ENCODE results near the gene SLC6A16.
"Not testable (repeated sequence)": the region's sequence is repeated elsewhere in the genome, so short reads cannot be mapped to it uniquely, and the experiment has no call there.

The SLC6A16 gene

GRCh38 chr19:49316284-49316683 lies 8.7 kb downstream of the SLC6A16 start:
- peaks cover under 1% of the 10 kb centered on the region for H3K36me3 ChIP-seq (ENCODE audit: insufficient read depth, low read length)
- H3K27ac ChIP-seq (ENCODE audit: low read depth, low read length): no peak overlapping the region
- H3K4me3 ChIP-seq (ENCODE audit: low read depth in 1 of 2, low read length in 2 of 2): no peak overlapping the region
- H3K4me1 ChIP-seq (ENCODE audit: insufficient read depth, low read length): no peaks in the 10 kb centered on the region
- no peak overlapping the region for H3K9ac ChIP-seq (ENCODE audit: low read length)
- H3K27me3 ChIP-seq (ENCODE audit: control insufficient read depth in 1 of 2, insufficient read depth in 2 of 2, low read length in 2 of 2): no peaks in the 10 kb centered on the region
- no peaks in the 10 kb centered on the region for H3K9me3 ChIP-seq (ENCODE audit: low read length)

GRCh38 chr19:49315111-49315510 lies 9.9 kb downstream of the SLC6A16 start:
- H3K27me3 ChIP-seq (ENCODE audit: control insufficient read depth in 1 of 2, insufficient read depth in 2 of 2, low read length in 2 of 2): no peaks in the 10 kb centered on the region
- no peaks in the 10 kb centered on the region for H3K9me3 ChIP-seq (ENCODE audit: low read length)
- no peaks in the 10 kb centered on the region for H3K4me1 ChIP-seq (ENCODE audit: insufficient read depth, low read length)
- no peak overlapping the region for H3K4me3 ChIP-seq (ENCODE audit: low read depth in 1 of 2, low read length in 2 of 2)
- no peak overlapping the region for H3K9ac ChIP-seq (ENCODE audit: low read length)
- H3K36me3 ChIP-seq (ENCODE audit: insufficient read depth, low read length): peaks cover 9% of the 10 kb centered on the region
- H3K27ac ChIP-seq (ENCODE audit: low read depth, low read length): no peak overlapping the region

GRCh38 chr19:49309087-49309486 lies 15.9 kb downstream of the SLC6A16 start:
- Histone ChIP-seq H3K27me3 (ENCODE audit: control insufficient read depth in 1 of 2, insufficient read depth in 2 of 2, low read length in 2 of 2) (no peaks in the 10 kb centered on the region), H3K9ac (ENCODE audit: low read length) (no peak overlapping the region), H3K27ac (ENCODE audit: low read depth, low read length) (no peak overlapping the region), H3K36me3 (ENCODE audit: insufficient read depth, low read length) (peaks cover 9% of the 10 kb centered on the region), H3K4me1 (ENCODE audit: insufficient read depth, low read length) (no peaks in the 10 kb centered on the region), H3K4me3 (ENCODE audit: low read depth in 1 of 2, low read length in 2 of 2) (no peak overlapping the region), H3K9me3 (ENCODE audit: low read length) (no peaks in the 10 kb centered on the region)

GRCh38 chr19:49306734-49307133 lies 18.3 kb downstream of the SLC6A16 start:
- not testable (repeated sequence) for H3K36me3 ChIP-seq (ENCODE audit: insufficient read depth, low read length); H3K9ac ChIP-seq (ENCODE audit: low read length); H3K27ac ChIP-seq (ENCODE audit: low read depth, low read length)

GRCh38 chr19:49301866-49302252 lies 23.1 kb downstream of the SLC6A16 start:
- H3K4me3 ChIP-seq (ENCODE audit: low read depth in 1 of 2, low read length in 2 of 2): no peak overlapping the region
- no peaks in the 10 kb centered on the region for H3K27me3 ChIP-seq (ENCODE audit: control insufficient read depth in 1 of 2, insufficient read depth in 2 of 2, low read length in 2 of 2)
- H3K9me3 ChIP-seq (ENCODE audit: low read length): no peaks in the 10 kb centered on the region
- no peaks in the 10 kb centered on the region for H3K36me3 ChIP-seq (ENCODE audit: insufficient read depth, low read length)
- no peak overlapping the region for H3K27ac ChIP-seq (ENCODE audit: low read depth, low read length)
- H3K9ac ChIP-seq (ENCODE audit: low read length): no peak overlapping the region
- H3K4me1 ChIP-seq (ENCODE audit: insufficient read depth, low read length): no peaks in the 10 kb centered on the region

More at GRCh38 chr19:49306734-49307133, 18.3 kb downstream of the SLC6A16 start:
- not testable (repeated sequence) for H3K27me3 ChIP-seq (ENCODE audit: control insufficient read depth in 1 of 2, insufficient read depth in 2 of 2, low read length in 2 of 2); H3K4me3 ChIP-seq (ENCODE audit: low read depth in 1 of 2, low read length in 2 of 2); H3K9me3 ChIP-seq (ENCODE audit: low read length); H3K4me1 ChIP-seq (ENCODE audit: insufficient read depth, low read length)

- no peaks in the 10 kb centered on the region for H3K4me1 ChIP-seq (ENCODE audit: insufficient read depth, low read length)
- H3K27ac ChIP-seq (ENCODE audit: low read depth, low read length): no peak overlapping the region
- no peak overlapping the region for H3K9ac ChIP-seq (ENCODE audit: low read length)
- H3K27me3 ChIP-seq (ENCODE audit: control insufficient read depth in 1 of 2, insufficient read depth in 2 of 2, low read length in 2 of 2): no peaks in the 10 kb centered on the region
- H3K4me3 ChIP-seq (ENCODE audit: low read depth in 1 of 2, low read length in 2 of 2): no peak overlapping the region
- no peaks in the 10 kb centered on the region for H3K36me3 ChIP-seq (ENCODE audit: insufficient read depth, low read length)
- no peaks in the 10 kb centered on the region for H3K9me3 ChIP-seq (ENCODE audit: low read length)
Observed at GRCh38 chr19:49301165-49301865, 23.7 kb downstream of the SLC6A16 start.

- not testable (repeated sequence) for H3K9me3 ChIP-seq (ENCODE audit: low read length); H3K27ac ChIP-seq (ENCODE audit: low read depth, low read length); H3K4me1 ChIP-seq (ENCODE audit: insufficient read depth, low read length); H3K36me3 ChIP-seq (ENCODE audit: insufficient read depth, low read length); H3K9ac ChIP-seq (ENCODE audit: low read length); H3K27me3 ChIP-seq (ENCODE audit: control insufficient read depth in 1 of 2, insufficient read depth in 2 of 2, low read length in 2 of 2); H3K4me3 ChIP-seq (ENCODE audit: low read depth in 1 of 2, low read length in 2 of 2)
Observed at GRCh38 chr19:49298653-49299052, 26.3 kb downstream of the SLC6A16 start.

- Histone ChIP-seq H3K27me3 (ENCODE audit: control insufficient read depth in 1 of 2, insufficient read depth in 2 of 2, low read length in 2 of 2) (no peaks in the 10 kb centered on the region), H3K9me3 (ENCODE audit: low read length) (no peaks in the 10 kb centered on the region), H3K36me3 (ENCODE audit: insufficient read depth, low read length) (peaks cover 3% of the 10 kb centered on the region), H3K4me3 (ENCODE audit: low read depth in 1 of 2, low read length in 2 of 2) (no peak overlapping the region), H3K4me1 (ENCODE audit: insufficient read depth, low read length) (no peaks in the 10 kb centered on the region), H3K27ac (ENCODE audit: low read depth, low read length) (no peak overlapping the region), H3K9ac (ENCODE audit: low read length) (no peak overlapping the region)
Observed at GRCh38 chr19:49297403-49297802, 27.6 kb downstream of the SLC6A16 start.

- Histone ChIP-seq H3K4me1 (ENCODE audit: insufficient read depth, low read length) (no peaks in the 10 kb centered on the region), H3K9me3 (ENCODE audit: low read length) (no peaks in the 10 kb centered on the region), H3K27ac (ENCODE audit: low read depth, low read length) (no peak overlapping the region), H3K36me3 (ENCODE audit: insufficient read depth, low read length) (peaks cover 3% of the 10 kb centered on the region), H3K4me3 (ENCODE audit: low read depth in 1 of 2, low read length in 2 of 2) (no peak overlapping the region), H3K9ac (ENCODE audit: low read length) (no peak overlapping the region), H3K27me3 (ENCODE audit: control insufficient read depth in 1 of 2, insufficient read depth in 2 of 2, low read length in 2 of 2) (no peaks in the 10 kb centered on the region)
Observed at GRCh38 chr19:49295208-49295880, 29.6 kb downstream of the SLC6A16 start.

GRCh38 chr19:49294401-49294800 lies 30.6 kb downstream of the SLC6A16 start:
- H3K9me3 ChIP-seq (ENCODE audit: low read length): no peaks in the 10 kb centered on the region
- H3K27ac ChIP-seq (ENCODE audit: low read depth, low read length): no peak overlapping the region
- H3K27me3 ChIP-seq (ENCODE audit: control insufficient read depth in 1 of 2, insufficient read depth in 2 of 2, low read length in 2 of 2): no peaks in the 10 kb centered on the region
- H3K4me3 ChIP-seq (ENCODE audit: low read depth in 1 of 2, low read length in 2 of 2): no peak overlapping the region
- no peaks in the 10 kb centered on the region for H3K4me1 ChIP-seq (ENCODE audit: insufficient read depth, low read length)
- peaks cover 3% of the 10 kb centered on the region for H3K36me3 ChIP-seq (ENCODE audit: insufficient read depth, low read length)
- no peak overlapping the region for H3K9ac ChIP-seq (ENCODE audit: low read length)

- H3K27ac ChIP-seq (ENCODE audit: low read depth, low read length): no peak overlapping the region
- H3K9me3 ChIP-seq (ENCODE audit: low read length): no peaks in the 10 kb centered on the region
- H3K36me3 ChIP-seq (ENCODE audit: insufficient read depth, low read length): peaks cover 3% of the 10 kb centered on the region
- no peak overlapping the region for H3K4me3 ChIP-seq (ENCODE audit: low read depth in 1 of 2, low read length in 2 of 2)
- H3K9ac ChIP-seq (ENCODE audit: low read length): no peak overlapping the region
- H3K4me1 ChIP-seq (ENCODE audit: insufficient read depth, low read length): no peaks in the 10 kb centered on the region
- H3K27me3 ChIP-seq (ENCODE audit: control insufficient read depth in 1 of 2, insufficient read depth in 2 of 2, low read length in 2 of 2): no peaks in the 10 kb centered on the region
Observed at GRCh38 chr19:49290517-49290916, 34.5 kb downstream of the SLC6A16 start.

GRCh38 chr19:49289286-49289685 lies 35.7 kb downstream of the SLC6A16 start:
- not testable (repeated sequence) for H3K36me3 ChIP-seq (ENCODE audit: insufficient read depth, low read length); H3K9me3 ChIP-seq (ENCODE audit: low read length); H3K27me3 ChIP-seq (ENCODE audit: control insufficient read depth in 1 of 2, insufficient read depth in 2 of 2, low read length in 2 of 2); H3K4me3 ChIP-seq (ENCODE audit: low read depth in 1 of 2, low read length in 2 of 2); H3K27ac ChIP-seq (ENCODE audit: low read depth, low read length); H3K9ac ChIP-seq (ENCODE audit: low read length); H3K4me1 ChIP-seq (ENCODE audit: insufficient read depth, low read length)

Measured in muscle layer of colon (tissue), 2 donors.